ENCODE data around the gene LIPA. TPM values are rescaled to one million over a fixed set of nuclear protein-coding genes. Genes with fewer than 3 reads are reported as not detected.
A peak's percentile ranks its signal among the peaks of the same experiment; 100 is the strongest.

LIPA gene
- total and polyA plus RNA-seq, 10 donors: 28.6 to 828 (median 337) TPM

GRCh38 chr10:89297791-89298190 lies 46.2 kb upstream of the LIPA start:
- Histone ChIP-seq H3K4me1 (peaks cover 13 to 56% (median 38%) of the 10 kb centered on the region in 6 donors), H3K27me3 (replicated peaks in 1 of 7) (no peaks in the 10 kb centered on the region), H3K36me3 (no peaks in the 10 kb centered on the region), H3K4me3 (no peak overlapping the region), H3K27ac (peak overlapping the region in 2 of 8 donors; percentile 87 to 90), H3K9me3 (peaks cover 0 to 14% (median 7%) of the 10 kb centered on the region in 8 donors)
- TF ChIP-seq CTCF (IDR thresholded peaks at IDR 0.05 in 8 of 11, conservative IDR thresholded peaks at IDR 0.05 in 3 of 11): no peak
- no peak for TF ChIP-seq POLR2A (IDR thresholded peaks at IDR 0.05)
- no peak for TF ChIP-seq POLR2AphosphoS5 (IDR thresholded peaks at IDR 0.05)
- intact Hi-C loops (cut with DNase I; ENCODE audit: low total_unique reads): no loop called here
- WGBS, 5 donors: 87 to 100% (median 93%) methylated on average over 1 to 5 of the region's 5 CpGs
- no peak for DNase-seq

DNA sequence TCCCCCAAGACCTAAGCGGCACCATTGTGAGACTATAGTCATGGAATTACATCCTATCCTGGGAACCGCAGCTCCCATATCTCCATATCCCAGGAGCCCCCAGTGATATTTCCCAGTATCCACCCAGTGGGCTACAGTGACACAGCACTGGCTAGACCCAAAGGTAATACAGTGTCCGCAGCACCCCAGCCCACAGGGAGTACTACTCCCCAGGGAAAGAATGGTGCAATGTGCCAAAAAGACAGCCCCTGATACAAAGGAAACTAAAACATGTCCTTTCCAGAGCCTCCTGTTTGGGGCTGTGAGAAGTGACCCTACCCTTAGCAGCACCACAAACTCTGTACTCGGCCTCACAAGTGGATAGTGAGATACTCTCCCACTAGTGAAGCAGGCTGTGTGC lies 45.8 kb upstream of the LIPA start:
- 96 to 98% (median 96%) methylated on average over 4 of the region's 4 CpGs for WGBS, 5 donors
- Histone ChIP-seq H3K36me3 (no peaks in the 10 kb centered on the region), H3K4me3 (no peak overlapping the region), H3K27ac (peak overlapping the region in 4 of 8 donors; percentile 82 to 90 (median 88)), H3K4me1 (peaks cover 13 to 52% (median 33%) of the 10 kb centered on the region in 6 donors), H3K27me3 (replicated peaks in 1 of 7) (no peaks in the 10 kb centered on the region), H3K9me3 (peaks cover 0 to 14% (median 7%) of the 10 kb centered on the region in 8 donors)
- intact Hi-C loops (cut with DNase I; ENCODE audit: low total_unique reads): no loop called here
- DNase-seq: no peak
- TF ChIP-seq POLR2AphosphoS5 (IDR thresholded peaks at IDR 0.05) (no peak), POLR2A (IDR thresholded peaks at IDR 0.05) (no peak), CTCF (IDR thresholded peaks at IDR 0.05 in 8 of 11, conservative IDR thresholded peaks at IDR 0.05 in 3 of 11) (no peak)

DNA sequence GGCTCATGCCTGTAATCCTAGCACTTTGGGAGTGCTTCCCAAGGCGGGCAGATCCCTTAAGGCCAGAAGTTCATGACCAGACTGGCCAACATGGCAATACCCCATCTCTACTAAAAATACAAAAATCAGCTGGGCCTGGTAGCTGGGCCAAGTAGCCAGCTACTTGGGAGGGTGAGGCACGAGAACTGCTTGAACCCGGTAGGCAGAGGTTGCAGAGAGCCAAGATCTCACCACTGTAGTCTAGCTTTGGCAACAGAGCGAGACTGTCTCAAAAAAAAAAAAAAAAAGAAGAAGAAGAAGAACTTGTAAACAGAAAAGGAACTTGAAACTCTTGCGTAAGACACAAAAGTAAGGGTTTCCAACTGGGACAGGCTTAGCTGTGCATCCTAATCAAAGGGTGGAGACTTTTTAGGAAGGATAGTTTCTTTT lies 44.7 kb upstream of the LIPA start:
- peak overlapping the region in 1 of 8 donors; percentile 37 for H3K4me3 ChIP-seq
- intact Hi-C loops (cut with DNase I; ENCODE audit: low total_unique reads): no loop called here
- H3K27ac ChIP-seq: peak overlapping the region; percentile 60 to 90 (median 82)
- no peak for DNase-seq
- H3K36me3 ChIP-seq: no peaks in the 10 kb centered on the region
- WGBS, 5 donors: 25 to 55% (median 39%) methylated on average over 5 of the region's 5 CpGs
- peaks cover 0 to 14% (median 7%) of the 10 kb centered on the region in 8 donors for H3K9me3 ChIP-seq
- peaks cover 13 to 43% (median 29%) of the 10 kb centered on the region in 6 donors for H3K4me1 ChIP-seq
- TF ChIP-seq POLR2AphosphoS5 (IDR thresholded peaks at IDR 0.05) (peak in 1 of 3 donors; percentile 8), CTCF (IDR thresholded peaks at IDR 0.05 in 8 of 11, conservative IDR thresholded peaks at IDR 0.05 in 3 of 11) (no peak)
- H3K27me3 ChIP-seq (replicated peaks in 1 of 7): no peaks in the 10 kb centered on the region

GRCh38 chr10:89295597-89295996 lies 44.0 kb upstream of the LIPA start:
- H3K4me3 ChIP-seq: peak overlapping the region in 1 of 8 donors; percentile 37
- no peaks in the 10 kb centered on the region for H3K27me3 ChIP-seq (replicated peaks in 1 of 7)
- TF ChIP-seq CTCF (IDR thresholded peaks at IDR 0.05 in 8 of 11, conservative IDR thresholded peaks at IDR 0.05 in 3 of 11) (no peak), POLR2A (IDR thresholded peaks at IDR 0.05) (no peak), POLR2AphosphoS5 (IDR thresholded peaks at IDR 0.05) (no peak)
- H3K4me1 ChIP-seq: peaks cover 10 to 36% (median 23%) of the 10 kb centered on the region in 6 donors
- intact Hi-C loops (cut with DNase I; ENCODE audit: low total_unique reads): no loop called here
- peak overlapping the region; percentile 60 to 90 (median 82) for H3K27ac ChIP-seq
- WGBS, 5 donors: 11 to 41% (median 17%) methylated on average over 1 of the region's 1 CpG
- peaks cover 0 to 14% (median 7%) of the 10 kb centered on the region in 8 donors for H3K9me3 ChIP-seq
- DNase-seq: no peak
- no peaks in the 10 kb centered on the region for H3K36me3 ChIP-seq
